Measurements from ENCODE around the gene ADAM12. TPM values are rescaled to one million over a fixed set of nuclear protein-coding genes. Genes with fewer than 3 reads are reported as not detected.

ADAM12 gene
- total RNA-seq, 2 donors from 2014 or later = 0.71 to 1.2 TPM

DNA sequence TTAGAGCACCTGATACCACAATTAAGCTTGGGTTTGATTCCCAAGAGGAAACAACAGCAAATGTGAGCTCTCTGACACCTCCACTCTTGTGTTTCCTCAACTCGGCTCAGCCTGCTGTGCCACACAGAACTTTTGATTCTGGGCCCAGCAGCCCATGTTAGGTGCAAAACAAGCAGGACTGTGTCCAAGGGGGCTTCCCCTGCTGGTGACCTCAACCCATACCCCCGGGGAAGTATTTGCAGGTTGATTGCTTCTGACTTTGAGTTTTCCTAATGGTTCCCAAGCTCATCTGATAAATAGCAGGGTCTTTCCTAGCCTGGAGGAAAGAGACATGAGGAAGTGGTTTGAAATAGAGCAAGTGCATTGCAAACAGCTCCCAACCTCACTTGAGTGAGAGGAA, 43.5 kb upstream of the ADAM12 start:
- Histone ChIP-seq H3K27me3 (no peaks in the 10 kb centered on the region), H3K4me1 (no peaks in the 10 kb centered on the region), H3K4me3 (no peak overlapping the region), H3K36me3 (no peaks in the 10 kb centered on the region), H3K27ac (no peak overlapping the region), H3K9me3 (no peaks in the 10 kb centered on the region)
- DNase-seq (ENCODE audit: low spot score) = no peak
- TF ChIP-seq, protein P1, sequence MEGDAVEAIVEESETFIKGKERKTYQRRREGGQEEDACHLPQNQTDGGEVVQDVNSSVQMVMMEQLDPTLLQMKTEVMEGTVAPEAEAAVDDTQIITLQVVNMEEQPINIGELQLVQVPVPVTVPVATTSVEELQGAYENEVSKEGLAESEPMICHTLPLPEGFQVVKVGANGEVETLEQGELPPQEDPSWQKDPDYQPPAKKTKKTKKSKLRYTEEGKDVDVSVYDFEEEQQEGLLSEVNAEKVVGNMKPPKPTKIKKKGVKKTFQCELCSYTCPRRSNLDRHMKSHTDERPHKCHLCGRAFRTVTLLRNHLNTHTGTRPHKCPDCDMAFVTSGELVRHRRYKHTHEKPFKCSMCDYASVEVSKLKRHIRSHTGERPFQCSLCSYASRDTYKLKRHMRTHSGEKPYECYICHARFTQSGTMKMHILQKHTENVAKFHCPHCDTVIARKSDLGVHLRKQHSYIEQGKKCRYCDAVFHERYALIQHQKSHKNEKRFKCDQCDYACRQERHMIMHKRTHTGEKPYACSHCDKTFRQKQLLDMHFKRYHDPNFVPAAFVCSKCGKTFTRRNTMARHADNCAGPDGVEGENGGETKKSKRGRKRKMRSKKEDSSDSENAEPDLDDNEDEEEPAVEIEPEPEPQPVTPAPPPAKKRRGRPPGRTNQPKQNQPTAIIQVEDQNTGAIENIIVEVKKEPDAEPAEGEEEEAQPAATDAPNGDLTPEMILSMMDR (IDR thresholded peaks at IDR 0.05) = no peak

DNA sequence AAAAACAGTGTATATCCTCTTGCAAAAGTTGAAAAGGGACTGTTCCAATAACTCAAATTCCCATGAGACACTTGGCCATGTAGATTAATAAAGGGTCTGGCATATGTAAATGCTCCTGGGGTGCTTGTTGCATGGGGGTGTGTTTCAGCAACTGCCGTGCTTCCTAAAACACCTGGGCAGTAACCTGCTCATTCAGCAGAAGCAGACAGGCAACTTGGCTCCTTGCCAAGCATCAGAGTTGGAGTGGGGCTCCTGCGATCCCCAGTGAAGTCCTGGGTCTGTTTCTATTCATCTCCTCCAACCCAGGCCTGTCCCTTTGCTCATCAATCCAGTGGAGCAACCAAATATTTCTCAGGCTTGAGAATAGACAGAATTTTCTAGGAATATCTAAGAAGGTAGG, 42.2 kb upstream of the ADAM12 start:
- no peak overlapping the region for H3K27ac ChIP-seq
- no peaks in the 10 kb centered on the region for H3K9me3 ChIP-seq
- H3K36me3 ChIP-seq = no peaks in the 10 kb centered on the region
- no peaks in the 10 kb centered on the region for H3K4me1 ChIP-seq
- H3K27me3 ChIP-seq = no peaks in the 10 kb centered on the region
- TF ChIP-seq, protein P1 (IDR thresholded peaks at IDR 0.05) = no peak
- no peak for DNase-seq (ENCODE audit: low spot score)
- H3K4me3 ChIP-seq = no peak overlapping the region

DNA sequence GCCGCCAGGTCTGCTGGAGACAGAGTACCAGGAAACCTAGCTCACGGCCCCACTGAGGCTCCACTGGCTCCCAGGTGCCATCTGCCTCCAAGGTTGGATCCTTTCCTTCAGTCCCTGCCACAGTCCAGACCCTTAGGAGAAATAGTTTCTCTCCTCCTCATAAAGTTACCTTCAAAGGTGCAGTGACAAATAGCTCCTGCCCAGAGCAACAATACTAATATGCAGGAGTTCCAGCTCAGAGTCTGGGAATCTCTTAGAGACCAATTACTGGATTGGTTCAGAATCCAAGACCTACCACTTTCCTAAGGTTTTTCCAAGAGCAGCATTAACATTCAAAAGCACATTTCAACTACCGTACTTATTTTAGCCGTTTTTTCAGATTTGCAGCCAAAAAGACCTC, 41.0 kb upstream of the ADAM12 start:
- Histone ChIP-seq H3K4me1 (no peaks in the 10 kb centered on the region), H3K27ac (no peak overlapping the region), H3K4me3 (no peak overlapping the region), H3K27me3 (no peaks in the 10 kb centered on the region), H3K9me3 (peaks cover 0 to 2% of the 10 kb centered on the region in 2 donors), H3K36me3 (no peaks in the 10 kb centered on the region)
- no peak for DNase-seq (ENCODE audit: low spot score)
- TF ChIP-seq, protein P1 (IDR thresholded peaks at IDR 0.05) = no peak

GRCh38 chr10:126425489-126426065, 37.3 kb upstream of the ADAM12 start:
- Histone ChIP-seq H3K27me3 (no peaks in the 10 kb centered on the region), H3K27ac (no peak overlapping the region), H3K4me1 (no peaks in the 10 kb centered on the region), H3K36me3 (no peaks in the 10 kb centered on the region), H3K4me3 (no peak overlapping the region), H3K9me3 (peaks cover 0 to 13% of the 10 kb centered on the region in 2 donors)
- no peak for DNase-seq (ENCODE audit: low spot score)
- TF ChIP-seq, protein P1 (IDR thresholded peaks at IDR 0.05) = no peak

DNA sequence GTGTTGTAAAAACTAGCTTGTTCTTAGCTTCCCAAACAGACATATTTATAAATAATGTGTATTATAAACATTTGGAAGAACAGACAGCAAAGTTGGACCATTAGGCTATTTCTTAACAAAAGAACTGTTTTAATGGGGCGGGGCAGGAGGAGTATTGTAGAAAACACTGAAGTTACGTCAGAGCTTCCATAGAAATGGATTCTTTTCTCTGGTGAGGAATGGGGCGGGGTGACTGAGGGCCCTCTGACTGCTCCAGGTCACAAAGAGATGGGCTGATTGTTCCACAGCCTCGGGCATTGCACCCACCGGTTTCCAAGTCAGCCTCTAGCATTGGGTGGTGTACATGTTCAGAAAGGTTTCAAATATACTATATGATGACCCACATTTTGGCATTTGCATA, 36.8 kb upstream of the ADAM12 start:
- no peak for DNase-seq (ENCODE audit: low spot score)
- H3K27me3 ChIP-seq = no peaks in the 10 kb centered on the region
- TF ChIP-seq, protein P1 (IDR thresholded peaks at IDR 0.05) = no peak
- no peak overlapping the region for H3K4me3 ChIP-seq
- H3K27ac ChIP-seq = no peak overlapping the region
- H3K9me3 ChIP-seq = peaks cover 0 to 13% of the 10 kb centered on the region in 2 donors
- H3K36me3 ChIP-seq = no peaks in the 10 kb centered on the region
- H3K4me1 ChIP-seq = no peaks in the 10 kb centered on the region
